NOMO-1 treated with dmso at 0.1 percent for 144 hours (cell line): ENCODE measurements around the gene FGD3.

ENCODE experiments used
- DNase-seq: peaks from one replicate; lab custom pipeline; 2025; ENCODE audit not compliant: unreplicated experiment; lab: John Stamatoyannopoulos, UW

Gene FGD3

GRCh38 chr9:92954886-92955285 lies 7.6 kb downstream of the FGD3 start:
- DNase-seq: no peak

DNA sequence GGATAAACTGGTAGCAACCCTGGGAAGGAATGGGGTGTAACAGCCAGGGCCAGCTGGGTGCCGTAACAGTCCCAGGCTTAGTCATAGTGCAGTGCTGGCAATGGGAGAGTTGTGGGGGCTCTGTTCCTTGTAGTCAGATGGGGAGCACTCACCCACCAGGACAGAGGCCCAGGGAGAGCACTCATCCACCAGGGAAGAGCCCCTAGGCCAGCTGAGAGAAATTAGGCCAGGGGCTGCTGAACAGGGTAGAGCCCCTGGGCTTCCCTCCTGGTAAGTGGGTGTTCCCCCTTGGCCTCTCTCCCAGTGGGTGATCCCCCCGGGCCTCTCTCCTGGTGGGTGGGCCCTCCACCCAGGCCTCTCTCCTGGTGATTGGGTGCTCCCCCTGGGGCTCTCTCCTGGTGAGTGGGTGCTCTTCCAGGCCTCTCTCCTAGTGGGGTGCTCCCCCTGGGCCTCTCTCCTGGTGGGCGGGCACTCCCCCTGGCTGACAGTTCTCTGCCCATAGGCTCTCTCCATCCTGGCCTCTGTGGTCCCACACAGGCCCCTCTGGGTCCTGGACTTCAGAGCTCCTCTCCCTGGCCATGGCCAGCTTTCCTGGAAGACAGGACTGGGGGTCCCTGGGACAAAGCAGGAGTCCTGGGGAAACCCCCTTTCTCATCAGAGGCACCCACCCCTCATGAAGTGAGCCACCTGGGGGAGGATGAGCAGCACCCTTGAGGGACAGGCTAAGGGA lies 13.4 kb downstream of the FGD3 start:
- DNase-seq: no peak

GRCh38 chr9:92961627-92962302 lies 14.4 kb downstream of the FGD3 start:
- DNase-seq: no peak

GRCh38 chr9:92962303-92962649 lies 15.0 kb downstream of the FGD3 start:
- DNase-seq: no peak

DNA sequence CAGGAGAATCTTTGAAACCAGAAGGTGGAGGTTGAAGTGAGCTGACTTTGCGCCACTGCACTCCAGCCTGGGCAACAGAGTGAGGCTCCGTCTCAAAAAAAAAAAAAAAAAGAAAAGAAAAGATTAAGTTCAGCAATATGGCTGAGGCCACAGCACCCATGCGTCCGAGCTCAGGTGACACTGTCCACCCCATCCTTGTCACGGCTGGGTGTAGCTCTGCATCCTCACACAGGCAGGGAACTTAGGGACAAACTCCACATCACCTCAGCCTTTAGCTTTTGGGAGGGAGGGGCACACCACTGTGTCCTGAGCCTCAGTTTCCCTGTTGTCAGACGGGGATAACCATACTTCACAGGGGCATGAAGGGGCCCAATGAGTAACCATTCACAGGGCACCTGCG lies 15.5 kb downstream of the FGD3 start:
- no peak for DNase-seq

GRCh38 chr9:92963831-92964606 lies 16.7 kb downstream of the FGD3 start:
- peak; percentile 69 for DNase-seq

- no peak for DNase-seq
These were observed 17.3 kb downstream of the FGD3 start for GRCh38 chr9:92964607-92965060.

DNA sequence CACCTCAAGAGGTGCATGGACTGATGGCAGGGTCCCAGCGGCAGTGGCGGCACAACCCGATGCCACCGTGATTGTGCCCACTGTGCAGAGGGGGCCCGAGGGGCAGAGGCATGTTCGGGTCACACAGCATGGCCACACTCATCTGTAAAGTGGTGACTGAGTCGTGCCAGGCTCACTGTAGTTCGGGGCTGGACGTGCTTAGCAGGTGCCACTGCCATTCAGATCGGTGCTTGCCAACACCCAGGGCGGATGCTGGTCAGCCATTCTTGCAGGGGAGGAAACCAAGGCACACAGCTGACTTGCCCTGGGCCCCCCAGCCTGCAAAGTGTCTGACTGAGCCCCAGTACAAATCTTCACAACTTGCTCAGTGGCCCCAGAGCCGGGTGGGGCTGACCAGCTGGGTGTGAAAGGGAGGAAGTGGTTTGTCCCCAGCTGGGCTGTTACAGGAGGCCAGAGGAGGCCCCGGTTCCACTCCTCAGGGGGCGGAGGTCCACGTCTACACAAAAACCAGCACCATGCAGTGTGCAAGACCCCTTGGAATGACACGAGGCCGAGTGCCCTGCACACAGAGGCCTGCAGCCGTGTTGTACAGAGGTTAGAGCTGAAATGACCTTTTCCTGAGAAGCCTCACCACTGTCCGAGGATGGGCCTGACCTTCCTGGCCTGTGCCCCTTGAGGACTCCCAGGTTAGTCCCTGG lies 17.9 kb downstream of the FGD3 start:
- DNase-seq: peak; percentile 16

DNA sequence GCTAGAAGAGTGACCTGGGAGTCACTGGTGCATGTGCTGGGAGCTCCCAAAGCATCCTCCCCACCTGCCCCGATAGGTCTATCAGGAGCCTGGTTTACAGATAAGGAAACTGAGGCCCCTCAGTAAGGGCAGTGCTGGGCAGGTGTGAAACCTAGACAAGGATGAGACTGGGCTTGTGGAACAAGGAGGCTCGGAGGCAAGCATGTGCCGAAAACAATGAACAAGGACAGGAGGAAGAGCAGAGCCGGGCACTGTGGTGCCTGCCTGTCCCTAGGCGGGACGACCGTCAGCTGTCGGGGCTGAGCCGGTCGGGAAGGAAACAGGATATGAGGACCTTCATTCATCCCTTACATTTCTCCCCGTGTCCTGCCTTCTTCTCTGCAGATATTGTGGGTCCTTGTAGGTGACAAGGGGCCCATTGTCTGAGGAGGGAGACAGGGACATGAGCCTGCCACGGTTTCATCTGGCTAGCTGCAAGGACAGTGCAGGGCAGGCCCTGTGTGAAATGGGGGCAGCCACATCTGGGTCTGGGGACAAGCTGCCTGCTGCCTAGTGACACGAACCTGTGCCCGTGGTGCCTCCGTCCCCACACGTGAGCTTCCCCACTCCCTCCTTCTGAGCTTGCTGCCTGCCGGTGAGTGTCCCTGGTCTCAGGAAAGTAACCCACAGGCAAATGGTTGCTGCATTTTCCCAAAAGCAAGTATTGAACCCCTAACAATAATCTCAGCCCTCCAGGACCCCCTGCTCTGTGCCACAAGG lies 18.6 kb downstream of the FGD3 start:
- DNase-seq: no peak

GRCh38 chr9:92966518-92966800 lies 19.1 kb downstream of the FGD3 start:
- no peak for DNase-seq

- DNase-seq: no peak
These were observed 20.8 kb downstream of the FGD3 start for GRCh38 chr9:92968081-92968480.

DNA sequence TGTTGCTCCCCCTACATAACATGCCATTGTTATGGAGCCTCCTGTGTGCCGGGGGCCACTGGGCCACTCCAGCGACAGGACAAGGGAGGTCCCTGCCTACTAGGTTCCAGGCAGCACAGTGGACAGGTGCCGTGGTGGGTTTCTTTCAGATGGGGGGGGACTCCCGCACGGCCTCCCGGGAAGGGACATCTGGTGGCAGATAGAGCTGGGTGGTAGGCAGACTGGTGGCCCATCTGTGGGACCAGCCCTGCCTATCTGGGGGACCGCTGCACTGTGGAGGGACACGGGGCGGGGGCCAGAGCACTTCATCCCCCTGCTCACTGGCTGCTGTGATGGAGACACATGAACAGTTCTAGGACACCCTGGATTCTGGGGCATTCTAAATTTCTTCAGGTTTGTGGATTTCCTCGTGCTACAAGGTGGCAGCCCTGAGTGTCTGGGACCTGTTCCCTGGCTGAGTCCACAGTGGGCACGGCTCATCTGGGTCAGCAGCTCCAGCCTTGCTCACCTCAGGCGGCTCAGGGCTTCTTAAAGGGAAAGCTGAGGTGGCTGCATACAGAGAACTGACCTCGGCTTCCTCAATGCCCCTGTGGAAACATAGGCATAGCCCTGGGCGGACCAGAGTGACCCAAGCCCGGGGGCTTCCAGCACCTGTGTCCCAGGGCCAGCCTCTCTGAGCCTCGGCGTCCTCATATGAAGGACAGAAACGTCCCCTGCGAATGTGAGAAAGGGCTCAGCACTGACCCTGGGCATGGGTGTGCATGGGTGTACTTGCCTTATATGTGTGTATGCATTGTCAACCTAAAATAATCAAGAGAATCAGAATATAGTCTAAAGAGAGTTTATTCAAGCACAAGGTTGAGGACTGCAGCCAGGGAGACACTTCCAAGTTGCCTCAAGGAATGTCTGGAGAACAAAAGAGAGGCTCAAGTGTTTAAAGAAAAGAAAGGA lies 22.5 kb downstream of the FGD3 start:
- no peak for DNase-seq

GRCh38 chr9:92970467-92970923 lies 23.2 kb downstream of the FGD3 start:
- DNase-seq: no peak

DNA sequence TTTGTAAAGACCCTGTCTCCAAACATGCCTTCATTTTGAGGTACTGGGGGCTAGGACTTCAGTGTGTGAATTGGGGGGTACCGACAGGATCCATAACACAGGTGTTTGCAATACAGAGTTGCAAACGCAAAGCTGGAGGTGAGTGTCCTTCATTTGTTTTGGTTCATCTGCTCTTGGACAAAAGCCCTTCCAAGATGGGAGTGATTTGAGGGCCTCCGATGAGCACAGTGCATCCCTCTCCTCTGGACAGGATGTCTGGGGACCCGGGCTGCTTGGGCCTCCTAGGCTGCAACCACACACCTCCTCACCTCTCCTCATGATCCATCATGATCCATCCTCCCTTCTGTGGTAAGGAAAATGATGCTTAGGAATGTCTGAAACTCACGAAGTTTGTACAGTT lies 23.8 kb downstream of the FGD3 start:
- DNase-seq: no peak

DNA sequence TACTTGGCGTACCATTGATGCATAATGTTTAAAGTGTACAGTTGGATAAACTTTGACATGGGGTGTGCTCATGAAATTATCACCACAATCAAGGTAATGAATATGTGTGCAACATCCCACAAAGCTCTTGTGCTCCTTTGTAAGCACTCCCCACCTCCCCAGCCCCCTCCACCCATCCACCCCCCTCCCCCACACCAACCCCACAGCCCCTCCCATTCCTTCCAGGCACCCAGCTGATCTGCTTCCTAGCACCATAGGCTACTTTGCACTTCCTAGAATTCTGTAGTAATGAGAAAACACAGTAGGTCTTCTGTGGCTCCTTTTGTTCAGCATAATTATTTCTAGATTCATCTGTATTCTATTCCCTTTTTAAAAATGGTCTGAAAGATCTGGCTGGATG lies 24.5 kb downstream of the FGD3 start:
- DNase-seq: no peak

GRCh38 chr9:92973700-92974099 lies 26.4 kb downstream of the FGD3 start:
- no peak for DNase-seq

GRCh38 chr9:92974161-92974661 lies 26.9 kb downstream of the FGD3 start:
- no peak for DNase-seq

- DNase-seq: no peak
These were observed 27.7 kb downstream of the FGD3 start for GRCh38 chr9:92974761-92975755.
